GM12865 (cell line): ENCODE data around the gene HOXB9.

Source experiments
- DNase-seq: peaks from one replicate; pipeline ENCODE4 v3.0.0; 2010; ENCODE audit warnings: low read depth
- H3K4me3 ChIP-seq: 2 replicates; pipeline ENCODE4 v1.5.1; 2011; ENCODE audit warnings: mild to moderate bottlenecking, low read depth, low read length, control low read depth
- CTCF ChIP-seq: IDR thresholded peaks from 2 replicates; pipeline ENCODE4 v1.5.1; 2011; ENCODE audit warnings: low read length, control low read depth, low read depth, inconsistent platforms; ENCODE audit not compliant: insufficient read depth; ENCODE audit errors: missing control alignments

The HOXB9 gene

GRCh38 chr17:48639136-48639535 lies 13.0 kb upstream of the HOXB9 start:
- TF ChIP-seq CTCF, result no peak
- no peak for DNase-seq
- H3K4me3 ChIP-seq, result no peak overlapping the region

- TF ChIP-seq CTCF, result no peak
- no peak for DNase-seq
- no peak overlapping the region for H3K4me3 ChIP-seq
These were observed 11.4 kb upstream of the HOXB9 start for GRCh38 chr17:48637323-48638260.

- peak; percentile 77 for DNase-seq
- H3K4me3 ChIP-seq, result no peak overlapping the region
- peak; percentile 69 for TF ChIP-seq CTCF
These were observed 10.2 kb upstream of the HOXB9 start for GRCh38 chr17:48636177-48637018.

GRCh38 chr17:48634493-48635208 lies 8.5 kb upstream of the HOXB9 start:
- DNase-seq, result no peak
- no peak overlapping the region for H3K4me3 ChIP-seq
- TF ChIP-seq CTCF, result no peak

GRCh38 chr17:48633266-48633677 lies 7.1 kb upstream of the HOXB9 start:
- no peak overlapping the region for H3K4me3 ChIP-seq
- TF ChIP-seq CTCF, result no peak
- DNase-seq, result no peak

- DNase-seq, result no peak
- no peak for TF ChIP-seq CTCF
- H3K4me3 ChIP-seq, result no peak overlapping the region
These were observed 6.6 kb upstream of the HOXB9 start for GRCh38 chr17:48632579-48633265.
